Nucleus accumbens (tissue), 56 donors: Measurements from ENCODE around the gene CWF19L1.

Source experiments
- DNase-seq, 56 donors: peaks; one replicate each; lab custom pipeline; 2025; lab: John Stamatoyannopoulos, UW

The CWF19L1 gene

GRCh38 chr10:100184426-100184825, 83.0 kb downstream of the CWF19L1 start:
- no peak for DNase-seq

GRCh38 chr10:100183481-100183880, 84.0 kb downstream of the CWF19L1 start:
- no peak for DNase-seq

DNA sequence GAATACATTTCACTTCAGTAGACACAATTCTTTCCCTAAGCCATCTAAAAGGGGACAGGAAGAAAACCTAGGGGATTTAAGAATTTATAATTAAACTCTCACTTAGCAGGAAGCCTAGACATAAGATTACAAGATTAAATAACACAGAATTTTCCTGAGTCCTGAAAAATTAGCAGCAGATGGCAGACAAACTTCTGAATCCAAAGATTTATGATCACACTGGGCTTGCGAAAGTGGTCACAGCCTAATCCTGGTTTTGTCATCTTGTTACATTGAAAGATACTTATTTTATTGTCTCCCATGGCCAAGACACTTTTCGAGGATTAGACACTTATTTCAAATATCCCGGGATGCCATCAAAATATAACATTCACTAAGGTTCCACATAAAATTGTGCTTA, 84.5 kb downstream of the CWF19L1 start:
- DNase-seq, result no peak
